HL-60 (cell line): ENCODE results near the gene SORCS2.

Experiments
- DNase-seq, 2 experiments: peaks; one replicate each; pipeline ENCODE4 v3.0.0-alpha.2; 2010 to 2020; ENCODE audit warnings: low read depth in 1 of 2, low spot score in 1 of 2
- H3K27ac ChIP-seq: fragments of 250-450 bp; sonication (Bioruptor Pico); replicated peaks from 2 replicates; pipeline ENCODE4 v1.5.1; 2020; ENCODE audit warnings: mild to moderate bottlenecking, moderate library complexity
- H3K27me3 ChIP-seq: fragments of 250-450 bp; sonication (Bioruptor Pico); 2 replicates; pipeline ENCODE4 v1.5.1; 2021; ENCODE audit warnings: mild to moderate bottlenecking, moderate library complexity; ENCODE audit not compliant: insufficient read depth, poor library complexity, severe bottlenecking
- H3K4me3 ChIP-seq: replicated peaks from 2 replicates; pipeline ENCODE4 v1.5.1; 2011; ENCODE audit warnings: mild to moderate bottlenecking, control low read depth, low read length; ENCODE audit not compliant: insufficient read depth
- CTCF ChIP-seq: IDR thresholded peaks from one replicate; pipeline ENCODE4 v1.5.1; 2011; ENCODE audit warnings: low read length, control low read depth, inconsistent platforms; ENCODE audit not compliant: insufficient read depth
- GABPA ChIP-seq: IDR thresholded peaks from 2 replicates; pipeline ENCODE4 v1.6.1; 2012; ENCODE audit warnings: low read depth
- POLR2AphosphoS5 ChIP-seq: IDR thresholded peaks from 2 replicates; pipeline ENCODE4 v1.6.1; 2012; ENCODE audit warnings: low read depth
- REST ChIP-seq: IDR thresholded peaks from 2 replicates; pipeline ENCODE4 v1.6.1; 2012; ENCODE audit warnings: low read depth; ENCODE audit not compliant: insufficient replicate concordance
- SPI1 ChIP-seq: IDR thresholded peaks from 2 replicates; pipeline ENCODE4 v1.6.1; 2012; ENCODE audit warnings: low read depth, mild to moderate bottlenecking, borderline replicate concordance

SORCS2 gene

GRCh38 chr4:7193030-7193958, 956 bp downstream of the SORCS2 start:
- TF ChIP-seq SPI1 = no peak
- TF ChIP-seq POLR2AphosphoS5 = no peak
- TF ChIP-seq REST = no peak
- no peak for TF ChIP-seq GABPA
- TF ChIP-seq CTCF = no peak
- no peak for DNase-seq
- Histone ChIP-seq H3K27me3 (peaks cover 46% of the 10 kb centered on the region), H3K27ac (no peak overlapping the region), H3K4me3 (no peak overlapping the region)

- DNase-seq = no peak
- no peak overlapping the region for H3K27ac ChIP-seq
- H3K27me3 ChIP-seq = peaks cover 37% of the 10 kb centered on the region
- TF ChIP-seq REST (no peak), CTCF (no peak), GABPA (no peak), SPI1 (no peak), POLR2AphosphoS5 (no peak)
- no peak overlapping the region for H3K4me3 ChIP-seq
Measured at GRCh38 chr4:7194251-7195140, 2.2 kb downstream of the SORCS2 start.

- TF ChIP-seq REST (no peak), SPI1 (no peak), GABPA (no peak), POLR2AphosphoS5 (no peak), CTCF (no peak)
- Histone ChIP-seq H3K27me3 (peaks cover 32% of the 10 kb centered on the region), H3K4me3 (no peak overlapping the region), H3K27ac (no peak overlapping the region)
- DNase-seq = no peak
Measured at GRCh38 chr4:7195141-7195515, 2.8 kb downstream of the SORCS2 start.
